Cerebellar cortex (tissue), 1 donor: ENCODE measurements around the gene SLC30A1.
"Not testable (repeated sequence)": the region's sequence is repeated elsewhere in the genome, so short reads cannot be mapped to it uniquely, and the experiment has no call there.

Experiments used
- DNase-seq: peaks from one replicate; pipeline ENCODE4 v3.0.0-alpha.2; 2015; ENCODE audit warnings: low spot score

SLC30A1 gene, protein sequence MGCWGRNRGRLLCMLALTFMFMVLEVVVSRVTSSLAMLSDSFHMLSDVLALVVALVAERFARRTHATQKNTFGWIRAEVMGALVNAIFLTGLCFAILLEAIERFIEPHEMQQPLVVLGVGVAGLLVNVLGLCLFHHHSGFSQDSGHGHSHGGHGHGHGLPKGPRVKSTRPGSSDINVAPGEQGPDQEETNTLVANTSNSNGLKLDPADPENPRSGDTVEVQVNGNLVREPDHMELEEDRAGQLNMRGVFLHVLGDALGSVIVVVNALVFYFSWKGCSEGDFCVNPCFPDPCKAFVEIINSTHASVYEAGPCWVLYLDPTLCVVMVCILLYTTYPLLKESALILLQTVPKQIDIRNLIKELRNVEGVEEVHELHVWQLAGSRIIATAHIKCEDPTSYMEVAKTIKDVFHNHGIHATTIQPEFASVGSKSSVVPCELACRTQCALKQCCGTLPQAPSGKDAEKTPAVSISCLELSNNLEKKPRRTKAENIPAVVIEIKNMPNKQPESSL

GRCh38 chr1:211578640-211579439 is at the start of gene SLC30A1:
Gene SLC30A1, minus strand, starts transcription at chr1:211579161. Its CDS starts 549 bp downstream, at chr1:211578612.
- DNase-seq, result peak; percentile 98

- DNase-seq, result no peak
Measured at GRCh38 chr1:211628417-211628816, 49.5 kb upstream of the SLC30A1 start.

- DNase-seq, result no peak
Measured at GRCh38 chr1:211627259-211627658, 48.3 kb upstream of the SLC30A1 start.

GRCh38 chr1:211625866-211626265 is 46.9 kb upstream of the SLC30A1 start:
- DNase-seq, result not testable (repeated sequence)

DNA sequence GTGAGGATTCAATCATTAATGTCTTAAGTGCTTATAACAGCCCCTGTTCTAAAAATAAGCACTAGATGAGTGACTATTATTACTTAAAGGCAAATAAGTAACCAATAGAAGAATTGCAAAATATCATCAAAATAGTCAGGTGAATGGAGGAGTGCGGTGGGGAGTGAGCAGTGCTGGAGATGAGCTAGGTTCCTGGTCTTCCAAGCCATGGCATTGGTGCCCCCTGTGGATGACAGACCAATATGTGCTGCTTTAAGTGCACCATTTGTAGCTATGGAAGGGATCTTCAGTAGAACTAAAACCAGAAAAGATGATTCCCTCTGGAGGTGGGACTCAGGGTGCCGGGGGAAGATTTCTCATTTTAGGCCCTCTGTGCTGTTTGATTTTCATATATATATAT is 46.1 kb upstream of the SLC30A1 start:
- DNase-seq, result peak; percentile 26

DNA sequence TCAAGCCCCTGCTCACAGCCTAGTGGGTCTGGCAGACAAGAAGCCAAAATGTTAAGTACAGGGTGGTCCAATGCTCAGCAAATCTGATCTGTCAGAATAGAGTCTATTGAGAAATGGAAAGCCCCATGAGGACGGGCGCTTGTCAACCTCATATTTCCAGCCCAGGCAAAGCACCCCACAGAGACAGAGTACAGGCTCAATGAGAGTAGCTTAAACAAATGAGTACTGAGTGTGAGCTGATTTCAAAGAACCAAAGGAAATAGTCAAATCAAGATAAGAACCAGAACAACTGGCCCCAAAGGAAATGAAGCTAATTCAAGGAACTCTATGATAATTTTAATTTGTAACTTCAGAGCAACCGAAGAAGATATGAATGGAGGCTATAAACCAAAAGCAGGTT is 44.6 kb upstream of the SLC30A1 start:
- DNase-seq, result no peak

- no peak for DNase-seq
Measured at GRCh38 chr1:211621447-211622198, 42.7 kb upstream of the SLC30A1 start.

GRCh38 chr1:211620097-211620496 is 41.1 kb upstream of the SLC30A1 start:
- DNase-seq, result no peak

DNA sequence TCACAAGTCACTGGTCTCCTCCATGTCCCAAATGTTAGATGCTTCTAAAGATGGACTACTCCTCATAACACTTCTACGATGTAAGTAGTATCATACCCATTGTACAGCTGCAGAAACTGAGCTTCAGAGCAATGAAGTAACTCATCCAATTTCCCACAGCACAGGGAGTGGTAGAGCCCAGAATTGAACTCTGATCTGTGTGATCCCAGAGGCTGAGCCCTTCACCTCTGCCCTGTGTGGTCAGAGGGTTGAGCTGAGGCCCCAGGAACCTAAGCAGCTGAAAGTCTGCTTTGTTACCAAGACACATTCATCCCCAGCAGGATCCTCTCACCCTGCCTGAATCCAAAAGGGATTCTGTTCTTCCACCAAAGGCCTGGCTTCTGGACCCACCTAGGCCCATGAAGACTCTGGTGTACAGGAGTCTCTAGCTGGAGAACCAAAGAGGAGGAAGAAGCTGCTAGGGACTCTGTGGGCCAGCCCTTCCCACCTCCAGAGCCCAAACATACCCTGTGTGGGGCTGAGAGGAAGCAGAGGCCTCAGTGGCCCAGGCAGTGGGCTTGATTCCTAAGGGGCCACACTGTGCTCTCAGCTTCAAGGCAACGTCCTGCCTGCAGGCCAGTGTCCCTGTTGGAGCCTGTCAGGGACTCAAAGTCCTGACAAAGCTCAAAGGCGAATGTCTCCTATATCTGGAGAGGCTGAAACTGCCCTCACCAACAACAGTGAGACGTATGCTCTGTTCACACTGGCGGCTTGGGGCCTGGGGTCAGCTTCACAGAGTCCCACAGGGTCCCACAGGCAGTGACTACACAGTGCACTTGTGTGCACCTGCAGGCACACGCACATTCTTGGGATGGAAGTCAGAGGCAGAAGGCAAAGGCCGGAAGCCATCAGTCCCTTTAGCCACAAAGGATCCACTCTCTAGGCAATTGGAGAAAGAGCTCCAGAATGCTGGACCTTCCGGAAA is 40.4 kb upstream of the SLC30A1 start:
- no peak for DNase-seq

GRCh38 chr1:211616965-211617297 is 38.0 kb upstream of the SLC30A1 start:
- no peak for DNase-seq

GRCh38 chr1:211616231-211616964 is 37.4 kb upstream of the SLC30A1 start:
- peak; percentile 88 for DNase-seq

DNA sequence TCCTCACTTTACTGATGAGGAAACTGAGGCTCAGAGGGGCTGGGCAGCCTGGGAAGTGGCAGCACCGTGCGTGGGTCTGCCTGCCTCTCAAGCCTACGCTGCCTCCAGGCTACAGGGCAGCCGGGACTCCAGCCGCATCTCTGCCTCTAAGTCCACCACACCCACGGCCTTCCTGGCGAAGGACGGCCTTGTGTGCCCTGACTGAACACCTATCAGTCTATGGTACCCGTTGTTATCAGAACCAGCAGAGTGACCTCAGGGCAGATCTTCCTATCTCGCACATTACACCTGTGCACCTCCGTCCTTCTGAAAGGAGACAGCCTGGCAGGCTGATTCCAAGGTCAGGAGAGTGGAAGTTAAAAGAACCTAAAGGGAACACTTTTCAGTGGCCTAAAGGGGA is 35.7 kb upstream of the SLC30A1 start:
- no peak for DNase-seq

DNA sequence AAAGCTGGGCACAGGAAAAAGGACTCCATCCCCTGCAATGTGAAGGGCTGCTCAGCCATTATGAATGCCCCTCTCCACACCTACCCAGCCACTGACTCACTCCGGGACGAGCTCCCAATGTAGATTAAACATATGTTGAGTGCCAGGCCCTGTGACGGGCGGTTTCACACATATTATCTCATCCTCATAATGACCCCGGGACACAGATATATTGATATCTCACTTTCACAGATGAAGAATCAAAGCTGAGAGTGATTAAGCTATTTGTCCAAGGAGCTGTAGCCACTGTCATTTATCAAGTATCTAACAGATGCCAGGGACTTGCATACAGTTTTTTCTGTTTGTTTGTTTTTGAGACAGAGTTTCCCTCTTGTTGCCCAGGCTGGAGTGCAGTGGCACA is 35.0 kb upstream of the SLC30A1 start:
- DNase-seq, result no peak

- DNase-seq, result peak; percentile 25
Measured at GRCh38 chr1:211613108-211613947, 34.4 kb upstream of the SLC30A1 start.

- no peak for DNase-seq
Measured at GRCh38 chr1:211612786-211613107, 33.8 kb upstream of the SLC30A1 start.

- DNase-seq, result no peak
Measured at GRCh38 chr1:211611818-211612217, 32.9 kb upstream of the SLC30A1 start.

GRCh38 chr1:211610779-211611556 is 32.0 kb upstream of the SLC30A1 start:
- peak; percentile 50 for DNase-seq

DNA sequence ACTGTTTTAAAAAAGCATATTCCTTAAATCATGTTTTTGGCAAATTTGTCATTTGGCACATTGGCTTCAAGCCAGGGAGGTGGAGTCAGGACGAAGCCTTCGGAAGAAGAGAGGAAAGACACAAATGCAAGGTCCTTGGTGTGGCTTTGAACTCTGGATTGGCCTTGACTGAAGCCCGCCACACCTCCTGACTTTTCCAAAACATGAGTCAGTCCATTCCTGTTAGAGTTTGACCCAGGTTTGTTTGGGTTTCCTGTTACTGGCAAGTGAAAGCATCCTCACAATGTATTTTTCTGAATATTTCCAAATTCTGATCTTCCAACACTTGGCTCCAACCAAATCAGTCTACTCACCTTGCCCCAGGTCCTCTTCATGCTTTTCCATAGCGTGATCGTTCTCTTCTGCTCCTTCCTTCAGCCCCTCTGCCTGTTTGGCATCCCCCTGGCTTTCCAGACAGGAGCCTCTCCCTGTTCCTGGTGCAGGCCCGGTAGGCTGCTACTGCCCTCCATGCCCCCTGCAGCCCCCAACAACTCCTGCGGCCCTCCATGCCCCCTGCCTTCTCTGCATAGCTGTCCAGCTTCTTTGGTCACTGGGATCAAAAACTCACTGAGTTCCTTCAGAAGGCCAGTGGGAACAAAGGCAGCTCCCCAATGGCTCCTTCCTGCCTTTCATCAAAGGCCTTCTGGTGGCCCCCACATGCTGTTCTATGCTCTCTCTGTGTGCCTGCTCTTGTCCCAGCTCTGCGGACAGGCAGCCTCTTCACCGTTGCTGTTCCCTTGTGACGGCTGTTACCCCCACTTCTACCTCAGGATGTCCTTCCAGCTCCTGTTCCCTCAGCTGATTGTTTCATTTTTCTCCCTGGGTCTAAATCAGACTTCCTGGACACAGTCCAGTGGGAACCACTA is 30.4 kb upstream of the SLC30A1 start:
- DNase-seq, result no peak
